GM20431 (cell line): Measurements from ENCODE around the gene XG.
"Not testable (repeated sequence)": the region's sequence is repeated elsewhere in the genome, so short reads cannot be mapped to it uniquely, and the experiment has no call there.

Source experiments
- in situ Hi-C: fragments of 300-500 bp; cut with MseI, MboI; formaldehyde crosslinking; loops from one replicate; pipeline ENCODE4 v1.15.0; 2020; ENCODE audit warnings: low sequenced_read_pairs; ENCODE audit not compliant: unreplicated experiment

XG gene

DNA sequence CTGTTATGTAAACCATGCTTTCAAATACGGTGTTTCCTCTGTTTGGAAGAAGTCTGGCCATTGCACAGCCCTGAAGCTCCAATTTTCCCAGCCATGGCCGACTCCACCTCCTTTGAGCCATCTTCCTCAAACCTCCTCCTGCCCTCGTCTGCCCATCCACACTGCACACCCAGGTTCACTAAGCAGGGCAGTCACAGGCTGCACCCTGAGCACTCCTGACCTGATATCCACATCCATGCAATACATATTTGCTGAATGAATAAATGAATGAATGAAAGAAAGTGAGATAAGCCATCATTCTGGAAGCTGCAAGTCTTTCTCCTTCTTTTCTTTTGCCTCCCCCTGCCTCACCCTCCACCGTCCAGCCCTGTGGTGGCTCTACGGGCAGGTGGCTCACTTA is 22.2 kb downstream of the XG start:
- in situ Hi-C loops, result no loop called here

GRCh38 chrX:2774776-2775175 is 22.9 kb downstream of the XG start:
- in situ Hi-C loops, result no loop called here

GRCh38 chrX:2780472-2781225 is 28.8 kb downstream of the XG start:
- in situ Hi-C loops, result not testable (repeated sequence)

GRCh38 chrX:2781226-2781571 is 29.4 kb downstream of the XG start:
- in situ Hi-C loops, result no loop called here

DNA sequence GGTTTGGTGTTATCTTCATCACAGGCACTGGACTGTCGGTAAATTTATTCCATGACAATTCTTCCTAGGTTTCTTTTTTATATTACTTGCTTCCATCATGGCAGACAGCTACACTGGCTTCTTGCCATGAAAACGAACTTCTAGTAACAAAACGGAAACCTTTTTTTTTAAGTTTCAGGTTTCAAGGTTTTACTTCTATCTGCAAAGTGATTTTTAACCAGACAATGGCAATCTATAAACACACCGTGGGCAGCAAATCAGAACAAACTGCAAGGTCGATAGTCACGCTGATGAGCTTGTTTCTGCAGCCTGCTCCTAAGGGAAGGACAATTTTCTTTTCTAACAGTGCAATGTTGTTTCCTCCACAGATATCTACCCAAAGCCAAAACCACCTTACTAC is 29.9 kb downstream of the XG start:
- in situ Hi-C loops, result no loop called here

DNA sequence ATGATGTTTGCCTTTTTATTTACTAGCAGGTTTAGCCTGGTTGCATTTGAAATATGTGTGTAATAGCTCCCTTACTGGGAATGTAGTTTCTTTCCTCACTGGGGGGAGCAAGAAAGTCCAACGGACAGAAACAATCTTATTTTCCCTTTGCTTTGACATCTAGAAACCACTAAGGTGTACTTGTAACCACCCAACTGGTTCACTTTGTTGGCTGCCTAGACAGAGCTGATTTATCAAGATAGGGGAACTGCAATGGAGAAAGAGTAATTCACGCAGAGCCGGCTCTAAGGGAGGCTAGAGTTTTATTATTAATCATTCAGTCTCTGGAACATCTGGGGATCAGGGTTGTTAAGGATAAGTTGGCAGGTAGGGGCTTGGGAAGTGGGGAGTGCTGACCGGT is 30.3 kb downstream of the XG start:
- in situ Hi-C loops, result no loop called here

DNA sequence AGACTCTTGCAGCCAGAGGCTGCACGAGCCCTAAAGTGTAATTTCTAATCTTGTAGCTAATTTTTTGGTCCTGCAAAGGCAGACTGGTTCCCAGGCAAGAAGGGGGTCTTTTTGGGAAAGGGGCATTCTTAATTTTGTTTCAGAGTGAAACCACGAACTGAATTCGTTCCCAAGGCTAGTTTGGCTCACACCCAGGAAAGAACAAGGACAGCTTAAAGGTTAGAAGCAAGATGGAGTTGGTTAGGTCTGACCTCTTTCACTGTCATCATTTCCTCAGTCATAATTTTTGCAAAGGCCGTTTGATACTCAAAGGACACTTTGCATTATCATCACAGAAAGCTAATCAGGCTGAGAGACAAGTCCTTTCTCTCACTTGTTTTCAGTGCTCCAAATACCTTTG is 30.9 kb downstream of the XG start:
- in situ Hi-C loops, result no loop called here

DNA sequence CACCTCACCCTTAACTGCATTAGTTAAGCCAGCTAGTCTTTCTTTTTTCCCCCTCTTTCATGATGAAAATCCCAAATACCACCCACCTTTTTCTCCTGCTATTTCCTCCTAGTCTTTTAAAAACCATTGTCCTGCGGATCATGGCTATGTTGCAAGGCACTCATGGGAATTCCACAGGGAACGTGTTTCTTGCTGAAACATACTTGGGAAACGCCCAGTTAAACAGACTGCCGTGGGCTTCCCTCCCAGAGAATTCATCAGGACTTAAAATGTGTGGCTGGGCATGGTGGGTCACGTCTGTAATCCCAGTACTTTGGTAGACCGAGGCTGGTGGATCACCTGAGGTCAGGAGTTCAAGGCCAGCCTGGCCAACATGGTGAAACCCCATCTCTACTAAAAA is 32.2 kb downstream of the XG start:
- in situ Hi-C loops, result no loop called here

GRCh38 chrX:2785538-2785937 is 33.7 kb downstream of the XG start:
- in situ Hi-C loops, result no loop called here

DNA sequence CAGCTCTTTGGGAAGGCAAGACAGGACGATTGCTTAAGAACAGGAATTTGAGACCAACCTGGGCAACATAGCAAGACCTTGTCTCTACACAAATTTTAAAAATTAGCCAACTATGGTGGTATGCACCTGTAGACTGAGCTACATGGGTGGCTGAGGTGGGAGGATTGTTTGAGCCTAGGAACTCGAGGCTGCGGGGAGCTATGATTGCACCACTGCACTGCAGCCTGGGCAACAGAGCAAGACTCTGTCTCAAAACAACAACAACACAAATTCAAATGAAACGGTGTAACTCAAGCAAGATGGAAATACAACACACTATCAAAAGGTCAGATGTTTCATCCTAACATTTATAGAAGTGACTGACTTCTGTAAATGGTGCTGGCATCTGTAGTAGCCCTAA is 37.1 kb downstream of the XG start:
- in situ Hi-C loops, result no loop called here

DNA sequence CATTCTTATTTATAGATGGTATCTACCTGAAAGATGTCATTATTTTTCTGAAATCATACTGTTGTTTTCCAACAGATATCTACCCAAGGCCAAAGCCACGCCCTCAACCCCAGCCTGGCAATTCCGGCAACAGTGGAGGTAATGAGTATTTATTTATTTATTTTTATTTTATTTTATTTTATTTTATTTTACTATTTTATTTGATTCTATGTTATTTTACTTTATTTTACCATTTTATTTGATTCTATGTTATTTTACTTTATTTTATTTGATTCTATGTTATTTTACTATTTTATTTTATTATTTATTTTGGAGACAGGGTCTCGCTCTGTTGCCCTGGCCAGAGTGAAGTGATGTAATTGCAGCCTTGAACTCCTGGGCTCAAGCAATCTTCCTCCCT is 37.7 kb downstream of the XG start:
- in situ Hi-C loops, result no loop called here

- in situ Hi-C loops, result no loop called here
Measured at GRCh38 chrX:2793752-2794151, 41.9 kb downstream of the XG start.

DNA sequence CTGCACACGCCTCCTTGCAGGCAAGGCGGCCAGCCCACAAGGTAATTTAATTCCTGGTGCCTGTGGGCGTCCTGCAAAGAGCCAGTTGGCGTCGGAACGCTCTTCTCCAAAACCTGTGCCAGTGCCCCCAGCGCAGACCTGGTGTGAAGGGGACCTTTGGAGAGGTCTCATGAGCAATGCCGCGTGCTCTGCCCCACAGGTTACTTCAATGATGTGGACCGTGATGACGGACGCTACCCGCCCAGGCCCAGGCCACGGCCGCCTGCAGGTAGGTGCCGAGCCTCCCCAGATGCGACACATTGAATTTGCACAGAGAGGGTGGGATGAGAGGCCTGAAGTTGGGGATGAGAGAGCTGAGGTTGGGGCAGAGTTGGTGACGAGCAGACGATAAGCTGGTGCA is 42.5 kb downstream of the XG start:
- in situ Hi-C loops, result no loop called here

DNA sequence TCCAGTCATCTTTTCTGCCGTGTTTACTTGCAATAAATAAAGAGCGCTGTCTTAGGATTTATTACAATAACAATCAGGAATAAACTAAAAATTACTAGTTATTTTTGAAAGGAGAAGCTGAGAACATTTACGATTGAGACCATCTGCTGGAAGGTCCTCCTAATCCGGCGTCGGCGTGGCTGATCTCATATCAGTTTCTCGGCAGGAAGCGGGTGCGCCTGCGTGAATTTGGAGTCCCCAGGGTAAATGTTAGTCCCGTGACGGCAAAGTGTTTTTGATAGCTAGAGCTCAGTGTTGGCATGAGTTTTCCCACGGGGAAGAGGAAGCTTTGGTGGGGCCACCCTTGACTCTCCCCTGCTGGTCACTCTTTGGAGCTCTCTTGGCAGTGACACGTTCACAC is 45.0 kb downstream of the XG start:
- in situ Hi-C loops, result not testable (repeated sequence)

DNA sequence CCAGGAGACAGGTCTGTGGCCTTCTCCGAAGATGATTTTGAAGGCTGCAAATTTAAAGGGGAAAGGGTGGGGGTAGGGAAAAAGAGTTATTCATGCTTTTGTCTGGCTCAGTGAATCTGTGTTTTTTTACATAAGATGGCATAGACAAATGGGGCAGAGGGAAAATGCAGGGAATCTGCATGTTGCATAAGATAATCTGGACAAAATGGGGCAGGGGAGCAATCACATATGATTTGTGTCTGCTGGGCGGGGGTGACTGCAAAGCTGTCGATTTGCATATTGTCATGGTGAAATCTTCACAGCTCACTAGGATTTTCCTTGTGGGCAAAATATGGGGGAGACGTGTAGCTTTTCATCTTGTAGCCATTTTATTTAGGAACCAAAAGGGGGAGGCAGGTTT is 47.5 kb downstream of the XG start:
- in situ Hi-C loops, result no loop called here

DNA sequence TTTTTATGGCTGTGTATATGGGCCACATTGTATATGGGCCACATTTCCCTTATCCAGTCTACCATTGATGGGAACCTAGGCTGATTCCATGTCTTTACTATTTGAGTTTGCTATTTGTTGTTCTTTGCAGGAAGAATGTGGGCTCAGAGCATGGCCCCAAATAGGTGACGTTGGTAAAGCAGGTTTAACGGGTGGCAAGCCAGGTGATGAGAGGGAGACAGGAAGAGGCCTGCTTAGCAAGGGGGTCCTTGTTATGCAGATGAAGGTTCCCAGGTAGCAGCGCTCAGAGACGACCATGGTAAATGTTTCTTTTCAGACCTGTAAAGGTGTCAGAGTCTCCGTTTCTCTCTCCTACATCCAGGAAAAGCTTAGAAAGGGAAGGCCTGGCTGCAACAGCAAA is 48.1 kb downstream of the XG start:
- in situ Hi-C loops, result not testable (repeated sequence)

DNA sequence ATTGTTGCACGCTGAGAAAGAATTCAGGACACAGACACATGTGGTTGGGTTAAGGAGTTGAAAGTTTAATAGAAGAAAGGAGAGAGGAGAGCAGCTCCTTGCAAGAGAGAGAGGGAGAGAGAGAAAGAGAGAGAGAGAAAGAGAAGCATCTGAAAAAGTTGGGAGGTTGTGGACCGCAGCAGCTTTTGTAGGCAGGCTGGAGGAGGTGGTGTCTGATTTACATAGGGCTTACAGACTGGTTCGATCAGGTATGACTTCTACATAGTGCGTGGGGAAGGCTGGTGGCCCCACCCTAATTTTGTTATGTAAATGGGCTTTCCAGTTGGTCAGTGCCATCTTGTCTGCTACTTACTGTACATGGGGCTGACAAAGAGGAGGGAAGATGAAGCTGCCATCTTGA is 49.4 kb downstream of the XG start:
- in situ Hi-C loops, result no loop called here

DNA sequence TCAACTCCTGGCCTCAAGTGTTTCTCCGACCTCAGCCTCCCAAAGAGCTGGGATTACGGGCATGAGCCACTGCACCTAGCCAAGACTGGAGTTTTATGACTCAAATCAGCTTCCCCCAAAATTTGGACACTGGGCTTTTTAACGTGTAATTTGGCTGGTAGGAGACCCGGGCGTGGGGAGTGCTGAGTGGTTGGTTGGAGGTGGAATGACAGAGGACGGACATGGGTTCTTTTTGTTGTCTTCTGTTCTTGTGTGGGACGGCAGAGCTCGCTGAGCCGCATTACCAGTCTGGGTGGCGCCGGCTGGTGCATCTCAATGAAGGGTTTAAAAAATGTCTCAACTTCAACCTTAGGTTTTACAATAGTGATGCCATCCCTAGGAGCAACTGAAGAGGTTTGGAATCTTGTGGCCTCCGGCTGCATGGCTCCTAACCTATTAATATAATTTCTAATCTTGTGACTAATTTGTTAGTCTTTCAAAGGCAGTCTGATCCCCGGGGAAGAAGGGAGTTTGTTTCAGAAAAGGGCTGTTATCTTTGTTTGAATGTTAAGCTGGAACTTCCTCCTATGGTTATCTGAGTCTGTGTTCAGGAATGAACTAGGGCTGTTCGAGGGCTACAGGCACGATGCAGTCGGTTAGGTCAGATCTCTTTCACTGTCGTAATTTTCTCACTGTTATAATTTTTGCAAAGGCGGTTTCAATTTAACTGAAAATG is 50.7 kb downstream of the XG start:
- in situ Hi-C loops, result not testable (repeated sequence)

DNA sequence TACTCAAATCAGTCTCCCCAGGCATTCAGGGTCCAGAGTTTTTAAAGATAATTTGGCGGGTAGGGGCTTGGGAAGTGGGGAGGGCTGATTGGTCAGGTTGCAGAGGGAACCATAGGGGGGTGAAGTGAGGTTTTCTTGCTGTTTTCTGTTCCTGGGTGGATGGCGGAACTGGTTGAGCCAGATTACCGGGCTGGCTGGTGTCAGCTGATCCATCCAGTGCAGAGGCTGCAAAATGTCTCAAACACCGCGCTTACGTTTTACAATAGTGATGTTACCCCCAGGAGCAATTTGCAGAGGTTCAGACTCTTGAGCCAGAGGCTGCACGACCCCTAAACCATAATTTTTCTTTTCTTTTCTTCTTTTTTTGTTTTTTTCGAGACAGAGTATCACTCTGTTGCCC is 51.6 kb downstream of the XG start:
- in situ Hi-C loops, result not testable (repeated sequence)

DNA sequence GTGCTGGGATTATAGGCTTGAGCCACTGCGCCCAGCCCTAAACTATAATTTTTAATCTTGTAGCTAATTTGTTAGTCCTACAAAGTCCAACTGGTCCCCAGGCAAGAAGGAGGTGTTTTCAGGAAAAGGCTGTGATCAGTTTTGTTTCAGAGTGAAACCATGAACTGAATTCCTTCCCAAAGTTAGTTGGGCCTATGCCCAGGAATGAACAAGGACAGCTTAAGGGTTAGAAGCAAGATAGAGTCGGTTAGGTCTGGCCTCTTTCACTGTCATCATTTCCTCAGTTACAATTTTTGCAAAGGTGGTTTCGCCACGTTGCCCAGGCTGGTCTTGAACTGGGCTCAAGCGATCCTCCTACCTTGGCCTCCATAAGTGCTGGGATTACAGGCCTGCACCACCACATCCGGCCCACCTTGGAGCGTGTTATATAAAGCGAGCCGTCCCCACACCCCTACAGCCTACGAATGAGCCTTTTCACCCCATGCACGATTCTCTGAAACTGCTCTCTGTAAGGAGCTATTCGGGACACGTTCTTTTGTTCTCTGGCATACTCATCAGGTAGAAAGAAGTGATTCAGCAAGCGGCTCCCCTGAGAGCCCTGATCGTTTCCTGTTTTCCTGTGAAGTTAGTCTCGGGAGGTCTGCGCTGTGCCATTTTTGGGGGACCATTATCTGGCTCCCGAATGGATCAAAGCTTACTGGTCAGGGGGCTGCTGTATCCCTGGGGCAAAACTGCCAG is 52.4 kb downstream of the XG start:
- in situ Hi-C loops, result not testable (repeated sequence)

DNA sequence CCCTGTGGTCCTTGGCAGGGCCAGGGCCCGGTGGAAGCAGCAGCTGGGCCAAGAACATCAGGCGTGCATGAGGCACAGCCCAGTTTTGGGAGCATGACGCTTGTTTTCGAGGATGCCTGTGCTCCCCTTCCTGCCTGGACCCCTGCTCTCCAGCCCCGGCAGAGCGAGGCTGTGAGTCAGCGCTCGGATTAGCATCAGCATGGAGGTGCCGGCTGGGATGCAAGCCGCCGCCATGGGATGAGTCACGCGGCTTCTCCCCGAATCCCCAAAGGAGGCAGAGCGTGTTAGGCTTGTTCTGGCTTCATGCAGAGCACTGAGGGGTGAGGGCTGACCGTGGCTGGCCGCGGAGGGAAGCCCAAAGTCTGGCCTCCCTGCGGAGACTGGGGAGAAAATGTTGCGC is 53.0 kb downstream of the XG start:
- in situ Hi-C loops, result not testable (repeated sequence)
